Measurements from ENCODE around the gene GALR3. TPM values are rescaled to one million over a fixed set of nuclear protein-coding genes. Genes with fewer than 3 reads are reported as not detected.

The GALR3 gene
- total and polyA plus RNA-seq, 2 of the 8 experiments (the other 6 are each of a cell fraction or from before 2014, with no cell fraction given): 0.84 to 1.1 TPM

DNA sequence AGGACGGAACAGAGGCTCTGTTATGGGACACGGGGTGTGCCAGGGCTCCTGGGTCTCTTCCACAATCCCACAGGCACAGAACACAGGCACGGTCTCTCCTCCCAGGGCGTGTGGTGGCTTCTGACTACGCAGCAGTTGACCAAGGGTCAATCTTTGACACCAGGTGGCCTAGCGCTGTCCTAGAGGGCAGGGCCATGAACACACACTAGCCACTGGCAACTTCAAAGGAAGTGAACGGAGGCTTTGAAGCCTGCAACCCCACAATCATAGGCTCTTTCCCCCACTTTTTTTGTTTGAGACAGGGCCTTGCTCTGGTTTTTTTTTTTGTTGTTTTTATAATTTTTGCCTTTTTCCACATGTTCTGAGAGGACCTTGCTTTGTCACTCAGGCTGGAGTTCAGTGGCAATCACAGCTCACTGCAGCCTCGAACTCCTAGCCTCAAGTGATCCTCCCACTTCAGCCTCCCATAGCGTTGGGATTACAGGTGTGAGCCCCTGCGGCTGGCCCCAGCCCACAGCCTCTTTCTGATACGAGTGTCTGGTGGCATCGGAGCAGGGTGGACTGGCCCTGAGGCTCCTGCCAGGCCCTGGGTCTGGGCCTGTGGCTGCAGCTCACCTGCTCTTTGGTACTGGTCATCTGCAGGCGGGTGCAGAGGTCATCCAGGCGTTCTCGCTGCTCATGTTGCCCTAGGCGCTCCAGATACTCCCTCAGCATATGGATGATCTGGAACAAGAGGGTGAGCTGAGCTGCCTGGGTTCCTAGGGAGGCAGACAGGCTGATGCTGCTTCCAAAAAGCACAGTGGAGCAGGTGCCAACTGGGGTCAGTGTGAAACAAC is 9.1 kb downstream of the GALR3 start:
- Histone ChIP-seq H2BK5ac (ENCODE audit: low read depth, low read length) (no peak overlapping the region), H3K79me1 (ENCODE audit: low read depth, low read length) (no peaks in the 10 kb centered on the region), H4K5ac (ENCODE audit: insufficient read length, low read depth, low read length) (no peak overlapping the region), H4K20me1 (replicated peaks in 1 of 2; ENCODE audit: control insufficient read depth in 1 of 2, insufficient read depth in 2 of 2, low read length in 2 of 2) (peaks cover 2 to 6% of the 10 kb centered on the region in 2 experiments), H3K18ac (ENCODE audit: extremely low read depth, low read length) (no peak overlapping the region), H3K4me2 (ENCODE audit: insufficient read depth in 1 of 2, low read depth in 2 of 2, low read length in 2 of 2) (no peak overlapping the region), H3K79me2 (ENCODE audit: control insufficient read depth in 1 of 2, insufficient read depth in 2 of 2, low read length in 2 of 2) (no peaks in the 10 kb centered on the region), H3K4me3 (ENCODE audit: extremely low read depth in 1 of 4, insufficient read depth in 2 of 4, low read depth in 3 of 4, low read length in 4 of 4) (no peak overlapping the region), H2BK120ac (replicated peaks; ENCODE audit: low read depth, low read length) (no peak overlapping the region), H2AK5ac (ENCODE audit: low read depth, low read length) (no peak overlapping the region), H3K23ac (ENCODE audit: insufficient read length) (no peak overlapping the region), H3K56ac (replicated peaks; ENCODE audit: insufficient read length, low read depth, low read length) (no peak overlapping the region), H3K4me1 (replicated peaks in 1 of 4; ENCODE audit: control insufficient read depth in 3 of 4, insufficient read depth in 4 of 4, low read length in 3 of 4) (no peaks in the 10 kb centered on the region), H3K27me3 (replicated peaks in 1 of 4; ENCODE audit: control insufficient read depth in 3 of 4, extremely low read depth in 1 of 4, insufficient read depth in 3 of 4, low read length in 3 of 4) (no peaks in the 10 kb centered on the region), H3K9ac (replicated peaks in 1 of 4; ENCODE audit: extremely low read depth in 1 of 4, low read depth in 3 of 4, low read length in 3 of 4) (no peak overlapping the region), H2AFZ (ENCODE audit: low read length) (no peak overlapping the region), H2BK12ac (ENCODE audit: low read depth, low read length) (no peak overlapping the region), H4K8ac (ENCODE audit: extremely low read depth, insufficient read depth, low read length) (no peak overlapping the region), H3K4ac (replicated peaks; ENCODE audit: insufficient read length, low read depth, low read length) (no peak overlapping the region), H3K23me2 (ENCODE audit: low read depth, low read length) (no peaks in the 10 kb centered on the region), H3K36me3 (ENCODE audit: control insufficient read depth in 2 of 4, insufficient read depth in 4 of 4, low read length in 3 of 4) (peaks cover 2 to 20% (median 13%) of the 10 kb centered on the region in 4 experiments; a peak in 6 of 8 replicates), H3K14ac (ENCODE audit: insufficient read length) (no peak overlapping the region), H3K27ac (ENCODE audit: low read depth, low read length) (no peak overlapping the region), H4K91ac (replicated peaks; ENCODE audit: insufficient read length, low read length) (no peak overlapping the region), H2BK15ac (ENCODE audit: low read length) (no peak overlapping the region), H2BK20ac (ENCODE audit: low read length) (no peak overlapping the region), H3K9me3 (ENCODE audit: insufficient read depth in 2 of 2, low read depth in 1 of 2, low read length in 1 of 2) (no peaks in the 10 kb centered on the region)
- FAIRE-seq: no peak
- ChIA-PET POLR2A (ENCODE audit: partially characterized antibody) (interaction anchor here (0.6 to 1.1 kb wide), 2 partner anchors 8 to 12 kb away, joined by 3 read pairs; partner anchors contain the start of gene ANKRD54), CTCF (ENCODE audit: partially characterized antibody) (interaction anchor here (0.8 to 3.8 kb wide), 5 partner anchors 7 to 31 kb away, joined by 3 to 14 read pairs (median 4); no protein-coding TSS in a partner anchor)
- 91% methylated on average over 16 of the region's 16 CpGs; no CpG with 5 or more reads in 1 of the 2 experiments for WGBS, 2 experiments (ENCODE audit: extremely low coverage in 1 of 2, insufficient coverage in 1 of 2, insufficient read length in 1 of 2, insufficient replicate concordance in 2 of 2, low coverage in 1 of 2, low lambda C conversion rate in 2 of 2, missing lambda C conversion rate in 1 of 2)
- no peak for DNase-seq (ENCODE audit: low read depth in 1 of 2, low spot score in 2 of 2)
- TF ChIP-seq KDM1A (IDR thresholded peaks at IDR 0.05; ENCODE audit: borderline replicate concordance, low read length) (no peak), EP300 (IDR thresholded peaks at IDR 0.05; ENCODE audit: borderline replicate concordance in 1 of 2, low read depth in 2 of 2, low read length in 2 of 2) (no peak), RAD21 (IDR thresholded peaks at IDR 0.05 in 1 of 2, conservative IDR thresholded peaks at IDR 0.05 in 1 of 2; ENCODE audit: low read depth in 2 of 2, low read length in 2 of 2) (no peak), SUZ12 (IDR thresholded peaks at IDR 0.05; ENCODE audit: low read length) (no peak), GABPA (IDR thresholded peaks at IDR 0.05; ENCODE audit: borderline replicate concordance, insufficient read depth, low read length) (no peak), POU5F1 (IDR thresholded peaks at IDR 0.05; ENCODE audit: low read depth, low read length) (no peak), PHF8 (conservative IDR thresholded peaks at IDR 0.05; ENCODE audit: low read depth, low read length) (no peak)
- TF ChIP-seq, protein P1, sequence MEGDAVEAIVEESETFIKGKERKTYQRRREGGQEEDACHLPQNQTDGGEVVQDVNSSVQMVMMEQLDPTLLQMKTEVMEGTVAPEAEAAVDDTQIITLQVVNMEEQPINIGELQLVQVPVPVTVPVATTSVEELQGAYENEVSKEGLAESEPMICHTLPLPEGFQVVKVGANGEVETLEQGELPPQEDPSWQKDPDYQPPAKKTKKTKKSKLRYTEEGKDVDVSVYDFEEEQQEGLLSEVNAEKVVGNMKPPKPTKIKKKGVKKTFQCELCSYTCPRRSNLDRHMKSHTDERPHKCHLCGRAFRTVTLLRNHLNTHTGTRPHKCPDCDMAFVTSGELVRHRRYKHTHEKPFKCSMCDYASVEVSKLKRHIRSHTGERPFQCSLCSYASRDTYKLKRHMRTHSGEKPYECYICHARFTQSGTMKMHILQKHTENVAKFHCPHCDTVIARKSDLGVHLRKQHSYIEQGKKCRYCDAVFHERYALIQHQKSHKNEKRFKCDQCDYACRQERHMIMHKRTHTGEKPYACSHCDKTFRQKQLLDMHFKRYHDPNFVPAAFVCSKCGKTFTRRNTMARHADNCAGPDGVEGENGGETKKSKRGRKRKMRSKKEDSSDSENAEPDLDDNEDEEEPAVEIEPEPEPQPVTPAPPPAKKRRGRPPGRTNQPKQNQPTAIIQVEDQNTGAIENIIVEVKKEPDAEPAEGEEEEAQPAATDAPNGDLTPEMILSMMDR (IDR thresholded peaks at IDR 0.05; ENCODE audit: control extremely low read depth in 1 of 3, insufficient read depth in 1 of 3, low read depth in 1 of 3, low read length in 3 of 3): no peak

Data from H1 (cell line).